H9 (cell line): ENCODE results near the gene FITM2. TPM values are rescaled to one million over a fixed set of nuclear protein-coding genes. Genes with fewer than 3 reads are reported as not detected.

ENCODE experiments used
- DNase-seq: peaks from one replicate; pipeline ENCODE4 v3.0.0-alpha.2; 2017
- H2AFZ ChIP-seq: one replicate; pipeline ENCODE4 v1.6.1; 2013; ENCODE audit warnings: mild to moderate bottlenecking, low read length, control low read depth, moderate library complexity
- H2AK5ac ChIP-seq: 2 replicates; pipeline ENCODE4 v1.6.1; 2013; ENCODE audit warnings: low read length, control low read depth, mixed read lengths; ENCODE audit not compliant: insufficient read length
- H2BK120ac ChIP-seq: one replicate; pipeline ENCODE4 v1.6.1; 2013; ENCODE audit warnings: low read depth, mild to moderate bottlenecking, low read length, control low read depth, inconsistent platforms; ENCODE audit not compliant: poor library complexity, severe bottlenecking
- H2BK12ac ChIP-seq: 2 replicates; pipeline ENCODE4 v1.6.1; 2013; ENCODE audit warnings: low read length, control low read depth, mixed read lengths, low read depth; ENCODE audit not compliant: insufficient read length
- H2BK15ac ChIP-seq: 2 replicates; pipeline ENCODE4 v1.6.1; 2013; ENCODE audit warnings: low read depth, low read length, control low read depth
- H2BK20ac ChIP-seq: one replicate; pipeline ENCODE4 v1.6.1; 2013; ENCODE audit warnings: low read depth, mild to moderate bottlenecking, low read length, control low read depth, inconsistent platforms; ENCODE audit not compliant: poor library complexity, severe bottlenecking
- H2BK5ac ChIP-seq: 2 replicates; pipeline ENCODE4 v1.6.1; 2013; ENCODE audit warnings: low read length, control low read depth, mixed read lengths; ENCODE audit not compliant: insufficient read length
- H3K14ac ChIP-seq: 2 replicates; pipeline ENCODE4 v1.6.1; 2013; ENCODE audit warnings: low read length, control low read depth; ENCODE audit not compliant: insufficient read depth
- H3K18ac ChIP-seq: 2 replicates; pipeline ENCODE4 v1.6.1; 2013; ENCODE audit warnings: low read depth, mild to moderate bottlenecking, mixed read lengths, low read length, control low read depth; ENCODE audit not compliant: insufficient read length
- H3K23ac ChIP-seq: 2 replicates; pipeline ENCODE4 v1.6.1; 2013; ENCODE audit warnings: low read length, control low read depth, mixed read lengths, low read depth; ENCODE audit not compliant: insufficient read length
- H3K23me2 ChIP-seq: 2 replicates; pipeline ENCODE4 v1.6.1; 2013; ENCODE audit warnings: low read depth, mild to moderate bottlenecking, mixed read lengths, low read length, control low read depth; ENCODE audit not compliant: insufficient read length, poor library complexity, severe bottlenecking
- H3K27ac ChIP-seq: 2 replicates; pipeline ENCODE4 v1.5.1; 2013; ENCODE audit warnings: low read length, control low read depth, mixed read lengths, low read depth; ENCODE audit not compliant: insufficient read length
- H3K27me3 ChIP-seq: 2 replicates; pipeline ENCODE4 v1.6.1; 2013; ENCODE audit warnings: low read length, control low read depth, inconsistent platforms; ENCODE audit not compliant: insufficient read depth
- H3K4ac ChIP-seq: 2 replicates; pipeline ENCODE4 v1.6.1; 2013; ENCODE audit warnings: low read depth, mild to moderate bottlenecking, control low read depth, inconsistent platforms, low read length, moderate library complexity
- H3K4me1 ChIP-seq: 2 replicates; pipeline ENCODE4 v1.6.1; 2013; ENCODE audit warnings: low read length, control low read depth, inconsistent platforms; ENCODE audit not compliant: insufficient read depth
- H3K4me2 ChIP-seq: 2 replicates; pipeline ENCODE4 v1.6.1; 2013; ENCODE audit warnings: low read length, control low read depth, mixed read lengths; ENCODE audit not compliant: insufficient read length, insufficient read depth
- H3K56ac ChIP-seq: 2 replicates; pipeline ENCODE4 v1.6.1; 2013; ENCODE audit warnings: low read depth, mild to moderate bottlenecking, mixed read lengths, low read length, control low read depth; ENCODE audit not compliant: insufficient read length
- H3K79me1 ChIP-seq: 2 replicates; pipeline ENCODE4 v1.6.1; 2013; ENCODE audit warnings: low read depth, mild to moderate bottlenecking, moderate library complexity, low read length, control low read depth, inconsistent platforms; ENCODE audit not compliant: insufficient read depth, poor library complexity, severe bottlenecking
- H3K79me2 ChIP-seq: 2 replicates; pipeline ENCODE4 v1.6.1; 2013; ENCODE audit warnings: low read length, control low read depth, inconsistent platforms; ENCODE audit not compliant: insufficient read depth
- H3K9ac ChIP-seq: 2 replicates; pipeline ENCODE4 v1.6.1; 2013; ENCODE audit warnings: low read length, control low read depth, mixed read lengths; ENCODE audit not compliant: insufficient read length; ENCODE audit errors: extremely low read depth
- H3K9me3 ChIP-seq: one replicate; pipeline ENCODE4 v1.6.1; 2013; ENCODE audit warnings: low read depth, low read length, inconsistent platforms; ENCODE audit not compliant: control insufficient read depth
- H3T11ph ChIP-seq: one replicate; pipeline ENCODE4 v1.6.1; 2013; ENCODE audit warnings: mild to moderate bottlenecking, low read length, control low read depth, inconsistent platforms
- H4K20me1 ChIP-seq: one replicate; pipeline ENCODE4 v1.6.1; 2013; ENCODE audit not compliant: control insufficient read depth, insufficient read length, insufficient read depth
- H4K5ac ChIP-seq: 2 replicates; pipeline ENCODE4 v1.6.1; 2013; ENCODE audit warnings: low read depth, mild to moderate bottlenecking, mixed read lengths, low read length, control low read depth; ENCODE audit not compliant: insufficient read length
- H4K8ac ChIP-seq: replicated peaks from 2 replicates; pipeline ENCODE4 v1.6.1; 2013; ENCODE audit warnings: low read length, control low read depth, mixed read lengths, low read depth; ENCODE audit not compliant: insufficient read length
- H4K91ac ChIP-seq: 2 replicates; pipeline ENCODE4 v1.6.1; 2013; ENCODE audit warnings: low read depth, mild to moderate bottlenecking, moderate library complexity, mixed read lengths, low read length, control low read depth; ENCODE audit not compliant: insufficient read length
- H3K27ac Mint-ChIP-seq, 3 experiments: 2 replicates in 2 of 3; 3 replicates in 1 of 3; pipeline ENCODE4 v1.8.0; 2020 to 2021; ENCODE audit warnings: mixed read lengths in 3 of 3, mild to moderate bottlenecking in 1 of 3, moderate library complexity in 1 of 3
- H3K27me3 Mint-ChIP-seq: 2 replicates; pipeline ENCODE4 v1.8.0; 2021; ENCODE audit warnings: low read depth, mild to moderate bottlenecking, moderate library complexity, mixed read lengths
- H3K36me3 Mint-ChIP-seq, 3 experiments: 2 replicates in 2 of 3; 3 replicates in 1 of 3; pipeline ENCODE4 v1.8.0; 2020 to 2021; ENCODE audit warnings: low read depth in 3 of 3, mixed read lengths in 3 of 3; ENCODE audit not compliant: insufficient read depth in 1 of 3
- H3K4me1 Mint-ChIP-seq, 2 experiments: 2 replicates each; pipeline ENCODE4 v1.8.0; 2020; ENCODE audit warnings: mixed read lengths in 2 of 2
- H3K4me3 Mint-ChIP-seq, 2 experiments: 2 replicates in 1 of 2; 3 replicates in 1 of 2; pipeline ENCODE4 v1.8.0; 2020 to 2021; ENCODE audit warnings: mild to moderate bottlenecking in 2 of 2, mixed read lengths in 2 of 2, moderate library complexity in 1 of 2
- H3K9me3 Mint-ChIP-seq, 2 experiments: 2 replicates in 1 of 2; 3 replicates in 1 of 2; pipeline ENCODE4 v1.8.0; 2020; ENCODE audit warnings: mild to moderate bottlenecking in 2 of 2, mixed read lengths in 2 of 2, moderate library complexity in 1 of 2
- WGBS: extraction: QIAGEN DNeasy Blood & Tissue Kit; methylation state at CpG from one replicate; pipeline ENCODE4 v1.1.7; 2013; ENCODE audit warnings: missing lambda C conversion rate, low lambda C conversion rate, mixed read lengths; ENCODE audit not compliant: insufficient read length; ENCODE audit errors: extremely low coverage; 5-methylcytosine and 5-hydroxymethylcytosine counted together
- long read RNA-seq: library from polyadenylated mRNA; unstranded; transcript quantifications from one replicate; pipeline ENCODE4 v2.0.0, GENCODE V29; 2020
- total RNA-seq: library from RNA; stranded (reverse); gene quantifications from 2 replicates; pipeline ENCODE4 v1.2.1, GENCODE V29; 2021
- TF ChIP-seq, protein P1 (sequence below): fragments of 200-600 bp; sonication (generic); conservative IDR thresholded peaks from 3 replicates; pipeline ENCODE4 v1.8.0; 2021; ENCODE audit warnings: antibody characterized with exemption, mild to moderate bottlenecking

FITM2 gene, protein sequence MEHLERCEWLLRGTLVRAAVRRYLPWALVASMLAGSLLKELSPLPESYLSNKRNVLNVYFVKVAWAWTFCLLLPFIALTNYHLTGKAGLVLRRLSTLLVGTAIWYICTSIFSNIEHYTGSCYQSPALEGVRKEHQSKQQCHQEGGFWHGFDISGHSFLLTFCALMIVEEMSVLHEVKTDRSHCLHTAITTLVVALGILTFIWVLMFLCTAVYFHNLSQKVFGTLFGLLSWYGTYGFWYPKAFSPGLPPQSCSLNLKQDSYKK
- total RNA-seq, result 1.7 TPM in 2 replicates
- long read RNA-seq, full-length matches to known transcripts, result 5 of 5 reads
- long read RNA-seq, partial matches to known transcripts, result 0 of 5 reads
- long read RNA-seq, other reads (novel, unspliced or antisense), result 0 of 5 reads

DNA sequence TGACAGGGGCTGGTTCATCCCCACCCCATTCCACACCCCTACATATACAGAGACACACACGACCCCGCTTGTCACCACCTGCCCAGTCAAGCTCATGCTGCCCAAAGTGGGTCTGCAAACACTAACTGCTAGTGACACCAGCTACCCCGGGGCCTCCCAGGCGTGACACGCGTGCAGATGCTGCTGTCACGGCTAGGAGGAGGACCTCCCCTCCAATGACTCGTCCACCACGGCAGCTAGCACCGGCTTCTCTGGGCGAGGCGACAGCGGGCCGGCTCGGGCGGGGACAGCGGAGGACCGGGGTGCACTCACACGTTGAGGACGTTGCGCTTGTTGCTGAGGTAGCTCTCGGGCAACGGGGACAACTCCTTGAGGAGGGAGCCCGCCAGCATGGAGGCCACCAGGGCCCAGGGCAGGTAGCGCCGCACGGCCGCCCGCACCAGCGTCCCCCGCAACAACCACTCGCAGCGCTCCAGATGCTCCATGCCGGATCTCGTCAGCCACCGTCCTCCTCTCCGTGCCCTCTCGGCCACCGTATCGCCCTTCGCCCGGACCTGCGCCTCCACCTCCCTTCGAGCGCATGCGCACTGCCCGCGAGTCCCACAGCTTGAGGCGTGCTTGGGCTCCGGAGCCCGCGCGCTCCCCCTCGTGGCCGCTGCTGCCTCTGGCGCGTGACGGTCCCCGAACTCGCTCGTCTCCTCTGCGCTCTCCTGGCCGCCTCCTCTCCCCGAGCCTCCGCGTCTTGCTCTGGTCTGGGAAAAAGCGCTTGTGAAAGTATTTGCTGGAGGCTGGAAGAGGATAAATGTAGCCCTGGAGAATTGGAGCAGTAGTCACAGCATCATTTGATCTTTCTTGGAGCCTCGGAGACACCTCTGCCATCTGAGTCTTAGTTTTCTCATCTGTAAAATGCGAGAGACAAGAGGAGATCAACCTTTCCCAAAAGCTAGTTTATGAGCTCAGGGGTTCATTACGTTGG lies at the start of gene FITM2:
TSS of gene FITM2 (minus strand) at position 539 of the 976 bp plus-strand sequence. CDS start at position 485, 54 bp downstream.
- peaks cover 25% of the 10 kb centered on the region for H3K27me3 Mint-ChIP-seq
- no peak within 1 kb of the TSS for H3T11ph ChIP-seq
- WGBS, result no CpG with 5 or more reads among the region's 70 CpGs

More for the DNA sequence above, at the start of gene FITM2:
- no peak within 1 kb of the TSS for H2AK5ac ChIP-seq
- H4K91ac ChIP-seq, result no peak within 1 kb of the TSS
- no peaks in the 10 kb centered on the region for H3K27me3 ChIP-seq
- H3K9ac ChIP-seq, result peak within 1 kb of the TSS; percentile 10
- no peak within 1 kb of the TSS for H2BK12ac ChIP-seq
- Mint-ChIP-seq H3K9me3 (no peaks in the 10 kb centered on the region), H3K27ac (peak within 1 kb of the TSS in 1 of 3 experiments; percentile 44; a peak in 1 of 7 replicates), H3K36me3 (no peaks in the 10 kb centered on the region), H3K4me1 (peaks cover 9 to 10% of the 10 kb centered on the region in 2 experiments), H3K4me3 (peak within 1 kb of the TSS; percentile 79 to 88)
- H2BK5ac ChIP-seq, result no peak within 1 kb of the TSS
- H3K79me1 ChIP-seq, result no peaks in the 10 kb centered on the region
- H3K56ac ChIP-seq, result no peak within 1 kb of the TSS
- no peaks in the 10 kb centered on the region for H3K9me3 ChIP-seq
- H3K4ac ChIP-seq, result no peak within 1 kb of the TSS
- H3K4me2 ChIP-seq, result peak within 1 kb of the TSS; percentile 57
- peaks cover 7% of the 10 kb centered on the region for H3K23me2 ChIP-seq
- H3K79me2 ChIP-seq, result no peaks in the 10 kb centered on the region
- H3K27ac ChIP-seq, result no peak within 1 kb of the TSS
- H2BK20ac ChIP-seq, result no peak within 1 kb of the TSS
- no peak within 1 kb of the TSS for H4K8ac ChIP-seq
- no peaks in the 10 kb centered on the region for H3K4me1 ChIP-seq
- H4K5ac ChIP-seq, result no peak within 1 kb of the TSS
- TF ChIP-seq, protein P1, sequence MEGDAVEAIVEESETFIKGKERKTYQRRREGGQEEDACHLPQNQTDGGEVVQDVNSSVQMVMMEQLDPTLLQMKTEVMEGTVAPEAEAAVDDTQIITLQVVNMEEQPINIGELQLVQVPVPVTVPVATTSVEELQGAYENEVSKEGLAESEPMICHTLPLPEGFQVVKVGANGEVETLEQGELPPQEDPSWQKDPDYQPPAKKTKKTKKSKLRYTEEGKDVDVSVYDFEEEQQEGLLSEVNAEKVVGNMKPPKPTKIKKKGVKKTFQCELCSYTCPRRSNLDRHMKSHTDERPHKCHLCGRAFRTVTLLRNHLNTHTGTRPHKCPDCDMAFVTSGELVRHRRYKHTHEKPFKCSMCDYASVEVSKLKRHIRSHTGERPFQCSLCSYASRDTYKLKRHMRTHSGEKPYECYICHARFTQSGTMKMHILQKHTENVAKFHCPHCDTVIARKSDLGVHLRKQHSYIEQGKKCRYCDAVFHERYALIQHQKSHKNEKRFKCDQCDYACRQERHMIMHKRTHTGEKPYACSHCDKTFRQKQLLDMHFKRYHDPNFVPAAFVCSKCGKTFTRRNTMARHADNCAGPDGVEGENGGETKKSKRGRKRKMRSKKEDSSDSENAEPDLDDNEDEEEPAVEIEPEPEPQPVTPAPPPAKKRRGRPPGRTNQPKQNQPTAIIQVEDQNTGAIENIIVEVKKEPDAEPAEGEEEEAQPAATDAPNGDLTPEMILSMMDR, result peak; percentile 93
- no peak within 1 kb of the TSS for H3K18ac ChIP-seq
- no peak within 1 kb of the TSS for H2BK120ac ChIP-seq
- DNase-seq, result peak; percentile 98
- H3K14ac ChIP-seq, result peak within 1 kb of the TSS; percentile 45; the same call in 1 of the 2 replicates
- H4K20me1 ChIP-seq, result no peaks in the 10 kb centered on the region
- no peak within 1 kb of the TSS for H2AFZ ChIP-seq
- no peak within 1 kb of the TSS for H3K23ac ChIP-seq
- no peak within 1 kb of the TSS for H2BK15ac ChIP-seq
